HG02798 (cell line): Measurements from ENCODE around the gene PARK7.

Experiments
- ATAC-seq: cut with Tn5 transposase; IDR thresholded peaks from one replicate; pipeline ENCODE4 v1.9.1; 2021; ENCODE audit warnings: mild to moderate bottlenecking; ENCODE audit not compliant: unreplicated experiment, poor library complexity

Gene PARK7

GRCh38 chr1:8019229-8019620 is 57.7 kb downstream of the PARK7 start:
- ATAC-seq, result no peak

- no peak for ATAC-seq
These were observed 58.5 kb downstream of the PARK7 start for GRCh38 chr1:8020032-8020431.

GRCh38 chr1:8021676-8022266 is 60.3 kb downstream of the PARK7 start:
- no peak for ATAC-seq

- ATAC-seq, result no peak
These were observed 61.1 kb downstream of the PARK7 start for GRCh38 chr1:8022395-8023286.

- ATAC-seq, result no peak
These were observed 61.9 kb downstream of the PARK7 start for GRCh38 chr1:8023287-8023994.

- no peak for ATAC-seq
These were observed 62.4 kb downstream of the PARK7 start for GRCh38 chr1:8023995-8024313.

GRCh38 chr1:8024329-8024728 is 62.8 kb downstream of the PARK7 start:
- no peak for ATAC-seq

- no peak for ATAC-seq
These were observed 63.7 kb downstream of the PARK7 start for GRCh38 chr1:8025061-8025670.

GRCh38 chr1:8025671-8026144 is 64.2 kb downstream of the PARK7 start:
- no peak for ATAC-seq

GRCh38 chr1:8026153-8026975 is 64.9 kb downstream of the PARK7 start, which contains the start of gene ERRFI1:
ERRFI1 (minus strand) TSS chr1:8026309; CDS start chr1:8015619, 10,690 bp downstream.
- ATAC-seq, result peak; percentile 92

GRCh38 chr1:8026976-8027747 is 65.7 kb downstream of the PARK7 start:
- ATAC-seq, result no peak

GRCh38 chr1:8027748-8028570 is 66.4 kb downstream of the PARK7 start:
- ATAC-seq, result no peak

GRCh38 chr1:8028571-8028910 is 67.0 kb downstream of the PARK7 start:
- no peak for ATAC-seq

- ATAC-seq, result no peak
These were observed 69.8 kb downstream of the PARK7 start for GRCh38 chr1:8031176-8031785.

GRCh38 chr1:8032366-8032910 is 70.9 kb downstream of the PARK7 start:
- ATAC-seq, result no peak

GRCh38 chr1:8033322-8033721 is 71.8 kb downstream of the PARK7 start:
- ATAC-seq, result no peak
